ENCODE results near the gene ZBED2. TPM values are rescaled to one million over a fixed set of nuclear protein-coding genes. Genes with fewer than 3 reads are reported as not detected.

The ZBED2 gene
- total RNA-seq, 1 experiment from 2014 or later, result 19.0 TPM

- CTCF ChIA-PET, result interaction anchor here (0.9 to 1.5 kb wide), 3 partner anchors 10 to 383 kb away, joined by 5 to 6 read pairs (median 6); partner anchors contain the start of gene ZBED2
- TF ChIP-seq, protein P1, sequence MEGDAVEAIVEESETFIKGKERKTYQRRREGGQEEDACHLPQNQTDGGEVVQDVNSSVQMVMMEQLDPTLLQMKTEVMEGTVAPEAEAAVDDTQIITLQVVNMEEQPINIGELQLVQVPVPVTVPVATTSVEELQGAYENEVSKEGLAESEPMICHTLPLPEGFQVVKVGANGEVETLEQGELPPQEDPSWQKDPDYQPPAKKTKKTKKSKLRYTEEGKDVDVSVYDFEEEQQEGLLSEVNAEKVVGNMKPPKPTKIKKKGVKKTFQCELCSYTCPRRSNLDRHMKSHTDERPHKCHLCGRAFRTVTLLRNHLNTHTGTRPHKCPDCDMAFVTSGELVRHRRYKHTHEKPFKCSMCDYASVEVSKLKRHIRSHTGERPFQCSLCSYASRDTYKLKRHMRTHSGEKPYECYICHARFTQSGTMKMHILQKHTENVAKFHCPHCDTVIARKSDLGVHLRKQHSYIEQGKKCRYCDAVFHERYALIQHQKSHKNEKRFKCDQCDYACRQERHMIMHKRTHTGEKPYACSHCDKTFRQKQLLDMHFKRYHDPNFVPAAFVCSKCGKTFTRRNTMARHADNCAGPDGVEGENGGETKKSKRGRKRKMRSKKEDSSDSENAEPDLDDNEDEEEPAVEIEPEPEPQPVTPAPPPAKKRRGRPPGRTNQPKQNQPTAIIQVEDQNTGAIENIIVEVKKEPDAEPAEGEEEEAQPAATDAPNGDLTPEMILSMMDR (IDR thresholded peaks at IDR 0.05; ENCODE audit: unreplicated experiment), result no peak
- no peak for DNase-seq (ENCODE audit: unreplicated experiment)
- H3K27me3 Mint-ChIP-seq (ENCODE audit: insufficient read depth, unreplicated experiment), result no peaks in the 10 kb centered on the region
- peaks cover 7% of the 10 kb centered on the region for H3K9me3 Mint-ChIP-seq (ENCODE audit: unreplicated experiment)
- POLR2A ChIA-PET, result interaction anchor here (0.7 to 2.1 kb wide), 9 partner anchors 9 to 430 kb away, joined by 3 to 40 read pairs (median 4); partner anchors contain the start of gene ZBED2
- H3K36me3 Mint-ChIP-seq (ENCODE audit: insufficient read depth, unreplicated experiment), result peaks cover 6% of the 10 kb centered on the region
- intact Hi-C loops (cut with micrococcal nuclease), result loop anchor here (2.0 kb wide), 1 partner anchor 26 kb away; no protein-coding TSS in a partner anchor
- BruUV-seq (replicated peaks), result no TSS peak
- no peak overlapping the region for H3K4me3 Mint-ChIP-seq (ENCODE audit: unreplicated experiment)
- peaks cover 54% of the 10 kb centered on the region for H3K4me1 Mint-ChIP-seq (ENCODE audit: insufficient read depth, unreplicated experiment)
- peak overlapping the region; percentile 88 for H3K27ac Mint-ChIP-seq (ENCODE audit: low read depth, unreplicated experiment)
Measured at GRCh38 chr3:111584744-111585143, 10.4 kb downstream of the ZBED2 start.

- H3K27ac Mint-ChIP-seq (ENCODE audit: low read depth, unreplicated experiment), result no peak overlapping the region
- intact Hi-C loops (cut with micrococcal nuclease), result no loop called here
- DNase-seq (ENCODE audit: unreplicated experiment), result peak; percentile 56
- BruUV-seq (replicated peaks), result no TSS peak
- H3K4me1 Mint-ChIP-seq (ENCODE audit: insufficient read depth, unreplicated experiment), result peaks cover 53% of the 10 kb centered on the region
- ChIA-PET POLR2A (interaction anchor here (1.0 kb wide), 1 partner anchor 279 kb away, joined by 4 read pairs; no protein-coding TSS in a partner anchor), CTCF (interaction anchor here (1.8 to 5.7 kb wide), 2 partner anchors 35 to 109 kb away, joined by 7 to 45 read pairs; no protein-coding TSS in a partner anchor)
- H3K4me3 Mint-ChIP-seq (ENCODE audit: unreplicated experiment), result no peak overlapping the region
- H3K9me3 Mint-ChIP-seq (ENCODE audit: unreplicated experiment), result peaks cover 7% of the 10 kb centered on the region
- H3K27me3 Mint-ChIP-seq (ENCODE audit: insufficient read depth, unreplicated experiment), result no peaks in the 10 kb centered on the region
- peaks cover 6% of the 10 kb centered on the region for H3K36me3 Mint-ChIP-seq (ENCODE audit: insufficient read depth, unreplicated experiment)
- TF ChIP-seq, protein P1 (IDR thresholded peaks at IDR 0.05; ENCODE audit: unreplicated experiment), result no peak
Measured at GRCh38 chr3:111582120-111582474, 13.0 kb downstream of the ZBED2 start.

DNA sequence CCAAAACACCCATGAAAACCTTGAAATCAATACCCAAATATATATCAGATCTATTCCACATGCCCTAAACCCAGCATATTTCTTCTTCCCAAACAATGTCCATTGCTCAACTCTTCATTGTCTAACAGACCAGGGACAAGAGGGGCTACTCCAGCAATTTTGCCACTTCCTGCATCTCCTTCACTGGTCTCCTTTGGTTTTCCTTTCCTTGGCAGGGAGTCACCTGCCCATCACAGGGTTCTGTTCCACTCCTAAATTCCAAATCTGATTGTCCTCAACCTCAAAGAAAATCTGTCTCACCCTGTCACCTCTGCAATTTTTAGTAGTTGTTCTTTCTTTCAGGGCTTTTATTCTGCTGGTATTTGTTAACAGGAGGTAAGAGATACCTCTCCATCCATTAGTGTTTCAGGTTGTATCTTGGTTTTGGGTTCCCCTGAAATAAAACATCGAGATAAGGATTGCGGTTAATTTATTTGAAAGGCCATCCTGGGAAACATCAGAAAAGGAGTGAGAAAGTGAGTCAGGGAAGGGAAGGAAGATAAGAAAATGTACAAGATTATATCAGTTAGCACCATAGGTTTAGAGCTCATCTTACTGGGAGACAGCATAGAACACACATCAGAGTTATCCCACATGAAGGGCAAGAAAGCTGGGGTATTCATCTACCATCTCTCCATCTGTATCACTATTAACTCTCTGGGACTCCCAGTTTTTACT, 13.6 kb downstream of the ZBED2 start:
- peaks cover 6% of the 10 kb centered on the region for H3K36me3 Mint-ChIP-seq (ENCODE audit: insufficient read depth, unreplicated experiment)
- no peak overlapping the region for H3K4me3 Mint-ChIP-seq (ENCODE audit: unreplicated experiment)
- no peak overlapping the region for H3K27ac Mint-ChIP-seq (ENCODE audit: low read depth, unreplicated experiment)
- ChIA-PET POLR2A (interaction anchor here (1.0 to 1.5 kb wide), 2 partner anchors 29 to 279 kb away, joined by 4 read pairs; no protein-coding TSS in a partner anchor), CTCF (interaction anchor here (0.6 to 5.7 kb wide), 5 partner anchors 29 to 110 kb away, joined by 3 to 45 read pairs (median 6); no protein-coding TSS in a partner anchor)
- TF ChIP-seq, protein P1 (IDR thresholded peaks at IDR 0.05; ENCODE audit: unreplicated experiment), result no peak
- no TSS peak for BruUV-seq (replicated peaks)
- DNase-seq (ENCODE audit: unreplicated experiment), result no peak
- H3K27me3 Mint-ChIP-seq (ENCODE audit: insufficient read depth, unreplicated experiment), result no peaks in the 10 kb centered on the region
- H3K4me1 Mint-ChIP-seq (ENCODE audit: insufficient read depth, unreplicated experiment), result peaks cover 48% of the 10 kb centered on the region
- H3K9me3 Mint-ChIP-seq (ENCODE audit: unreplicated experiment), result peaks cover 2% of the 10 kb centered on the region
- intact Hi-C loops (cut with micrococcal nuclease), result no loop called here

DNA sequence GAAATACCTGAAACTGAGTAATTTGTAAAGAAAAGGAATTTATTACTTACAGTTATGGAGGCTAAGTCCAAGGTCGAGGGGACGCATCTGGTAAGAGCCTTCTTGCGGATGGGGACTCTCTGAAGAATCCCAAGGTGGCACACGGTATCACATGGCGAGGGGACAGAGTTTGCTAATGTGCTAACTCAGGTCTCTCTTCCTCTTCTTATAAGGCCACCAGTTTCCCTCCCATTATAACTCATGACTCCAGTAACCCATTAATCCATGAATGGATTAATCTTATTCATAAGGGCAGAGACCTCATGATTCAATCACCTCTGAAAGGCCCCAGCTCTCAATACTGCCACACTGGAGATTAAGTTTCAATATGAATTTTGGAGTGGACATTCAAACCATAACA, 15.7 kb downstream of the ZBED2 start:
- H3K4me3 Mint-ChIP-seq (ENCODE audit: unreplicated experiment), result no peak overlapping the region
- peaks cover 39% of the 10 kb centered on the region for H3K4me1 Mint-ChIP-seq (ENCODE audit: insufficient read depth, unreplicated experiment)
- TF ChIP-seq, protein P1 (IDR thresholded peaks at IDR 0.05; ENCODE audit: unreplicated experiment), result no peak
- ChIA-PET POLR2A (interaction anchor here (1.5 to 2.9 kb wide), 3 partner anchors 10 to 145 kb away, joined by 5 to 16 read pairs (median 12); partner anchors contain the start of gene ZBED2), CTCF (interaction anchor here (1.4 to 5.7 kb wide), 7 partner anchors 11 to 137 kb away, joined by 4 to 193 read pairs (median 36); no protein-coding TSS in a partner anchor)
- no peaks in the 10 kb centered on the region for H3K9me3 Mint-ChIP-seq (ENCODE audit: unreplicated experiment)
- H3K27me3 Mint-ChIP-seq (ENCODE audit: insufficient read depth, unreplicated experiment), result no peaks in the 10 kb centered on the region
- H3K36me3 Mint-ChIP-seq (ENCODE audit: insufficient read depth, unreplicated experiment), result peaks cover under 1% of the 10 kb centered on the region
- H3K27ac Mint-ChIP-seq (ENCODE audit: low read depth, unreplicated experiment), result no peak overlapping the region
- BruUV-seq (replicated peaks), result no TSS peak
- intact Hi-C loops (cut with micrococcal nuclease), result loop anchor here (5.0 kb wide), 3 partner anchors 223 to 388 kb away; no protein-coding TSS in a partner anchor
- DNase-seq (ENCODE audit: unreplicated experiment), result no peak

Measured in MCF 10A (cell line).